Liver (tissue), 9 donors: ENCODE results near the gene JAGN1. TPM values are rescaled to one million over a fixed set of nuclear protein-coding genes. Genes with fewer than 3 reads are reported as not detected.

Experiments used
- DNase-seq: peaks from one replicate; pipeline ENCODE4 v3.0.0-alpha.2; 2017; ENCODE audit warnings: low spot score
- H3K27ac ChIP-seq, 2 donors: one replicate each; pipeline ENCODE4 v1.7.0; 2013; ENCODE audit warnings: inconsistent platforms in 2 of 2, low read length in 2 of 2, control low read depth in 1 of 2, low read depth in 1 of 2, mild to moderate bottlenecking in 1 of 2
- H3K27me3 ChIP-seq, 4 donors: one replicate each; pipeline versions ENCODE4 v1.6.1 to v1.7.0; 2013; ENCODE audit warnings: low read length in 3 of 4, inconsistent platforms in 1 of 4, mild to moderate bottlenecking in 1 of 4, moderate library complexity in 1 of 4; ENCODE audit not compliant: control insufficient read depth in 4 of 4, insufficient read depth in 4 of 4
- H3K36me3 ChIP-seq, 4 donors: one replicate each; pipeline versions ENCODE4 v1.6.1 to v1.7.0; 2013; ENCODE audit warnings: low read length in 3 of 4, mild to moderate bottlenecking in 3 of 4, low read depth in 1 of 4, moderate library complexity in 1 of 4; ENCODE audit not compliant: control insufficient read depth in 4 of 4, insufficient read depth in 3 of 4
- H3K4me1 ChIP-seq, 4 donors: one replicate each; pipeline versions ENCODE4 v1.6.1 to v1.7.0; 2013; ENCODE audit warnings: low read length in 3 of 4, mild to moderate bottlenecking in 3 of 4, moderate library complexity in 1 of 4; ENCODE audit not compliant: control insufficient read depth in 4 of 4, insufficient read depth in 4 of 4
- H3K4me3 ChIP-seq, 3 donors: one replicate each; pipeline versions ENCODE4 v1.6.1 to v1.7.0; 2013; ENCODE audit warnings: low read length in 3 of 3, control low read depth in 1 of 3, low read depth in 1 of 3, mild to moderate bottlenecking in 1 of 3
- H3K9ac ChIP-seq, 2 donors: one replicate each; pipeline ENCODE4 v1.7.0; 2013; ENCODE audit warnings: low read length in 2 of 2, mild to moderate bottlenecking in 2 of 2, moderate library complexity in 2 of 2, control low read depth in 1 of 2, low read depth in 1 of 2
- H3K9me3 ChIP-seq, 4 donors: one replicate each; pipeline versions ENCODE4 v1.6.1 to v1.7.0; 2013; ENCODE audit warnings: low read length in 3 of 4; ENCODE audit not compliant: control insufficient read depth in 4 of 4
- EGR1 ChIP-seq, 2 donors: IDR thresholded peaks; 2 replicates each; pipeline ENCODE4 v1.6.1; 2016 to 2018; ENCODE audit warnings: antibody characterized with exemption in 2 of 2, low read depth in 2 of 2
- FOXA1 ChIP-seq: IDR thresholded peaks from 2 replicates; pipeline ENCODE4 v1.6.1; 2016; ENCODE audit warnings: antibody characterized with exemption
- FOXA2 ChIP-seq: IDR thresholded peaks from 2 replicates; pipeline ENCODE4 v1.6.1; 2016; ENCODE audit warnings: antibody characterized with exemption
- HNF4A ChIP-seq, 2 donors: conservative IDR thresholded peaks; 2 replicates each; pipeline ENCODE4 v1.6.1; 2016; ENCODE audit warnings: antibody characterized with exemption in 2 of 2, mild to moderate bottlenecking in 2 of 2
- JUND ChIP-seq, 2 donors: IDR thresholded peaks; 2 replicates each; pipeline ENCODE4 v1.6.1; 2016; ENCODE audit warnings: antibody characterized with exemption in 2 of 2
- NR2F2 ChIP-seq: IDR thresholded peaks from 2 replicates; pipeline ENCODE4 v1.6.1; 2016; ENCODE audit warnings: antibody characterized with exemption
- RAD21 ChIP-seq, 2 donors: IDR thresholded peaks; 2 replicates each; pipeline ENCODE4 v1.6.1; 2016; ENCODE audit warnings: antibody characterized with exemption in 2 of 2, mild to moderate bottlenecking in 2 of 2
- RXRA ChIP-seq, 2 donors: IDR thresholded peaks; 2 replicates each; pipeline ENCODE4 v1.6.1; 2017 to 2018; ENCODE audit warnings: antibody characterized with exemption in 2 of 2, mild to moderate bottlenecking in 1 of 2
- SP1 ChIP-seq: IDR thresholded peaks from 2 replicates; pipeline ENCODE4 v1.6.1; 2018; ENCODE audit warnings: antibody characterized with exemption, mild to moderate bottlenecking
- TAF1 ChIP-seq: conservative IDR thresholded peaks from 2 replicates; pipeline ENCODE4 v1.6.1; 2016; ENCODE audit warnings: antibody characterized with exemption, mild to moderate bottlenecking
- YY1 ChIP-seq: IDR thresholded peaks from 2 replicates; pipeline ENCODE4 v1.6.1; 2016; ENCODE audit warnings: antibody characterized with exemption, mild to moderate bottlenecking
- WGBS: extraction: QIAGEN DNeasy Blood & Tissue Kit; methylation state at CpG from one replicate; pipeline ENCODE4 v1.1.7; 2013; 5-methylcytosine and 5-hydroxymethylcytosine counted together
- polyA plus RNA-seq, 2 donors: library from polyadenylated mRNA; stranded (reverse) in 1 of 2; unstranded in 1 of 2; fragments of 200-250 nt in 1 of 2; fragments of >200 nt in 1 of 2; fragmentation: Nextera tagmentation in 1 of 2; extraction: Ambion mirVana in 1 of 2; gene quantifications; one replicate each; pipeline versions ENCODE4 v1.2.1 to v1.2.3, GENCODE V29; 2013 to 2015
- total RNA-seq, 2 donors: library from RNA; depleted of rRNA; stranded (reverse); fragments of >200 nt; gene quantifications; one replicate each; pipeline ENCODE4 v1.2.3, GENCODE V29; 2014
- TF ChIP-seq, protein P1 (sequence below): IDR thresholded peaks from 2 replicates; pipeline ENCODE4 v1.6.1; 2016; ENCODE audit warnings: antibody characterized with exemption
- TF ChIP-seq, protein P2 (sequence below): IDR thresholded peaks from 2 replicates; pipeline ENCODE4 v1.6.1; 2016; ENCODE audit warnings: antibody characterized with exemption
- TF ChIP-seq, protein P3 (sequence below): fragments of 150-350 bp; IDR thresholded peaks from 2 replicates; pipeline ENCODE4 v1.5.1; 2017; ENCODE audit warnings: improper control_type of control experiment, low read depth, low read length; ENCODE audit not compliant: missing input control
- TF ChIP-seq, protein P4 (sequence below): IDR thresholded peaks from 2 replicates; pipeline ENCODE4 v1.6.1; 2016; ENCODE audit warnings: antibody characterized with exemption, mild to moderate bottlenecking
- donor health status: healthy.
- donor health status: healthy.
- donor health status: healthy.
- donor health status: healthy.
- donor health status: healthy.

JAGN1 gene
- total and polyA plus RNA-seq, 4 donors = 18.0 to 46.8 (median 30.6) TPM

GRCh38 chr3:9883706-9884554, 6.5 kb upstream of the JAGN1 start:
- no peak overlapping the region for H3K27ac ChIP-seq
- TF ChIP-seq FOXA2 = no peak
- no peak for TF ChIP-seq TAF1
- no peak for TF ChIP-seq RXRA (IDR thresholded peaks at IDR 0.05)
- no peak for TF ChIP-seq JUND (IDR thresholded peaks at IDR 0.05)
- TF ChIP-seq FOXA1 = no peak
- TF ChIP-seq, protein P1, sequence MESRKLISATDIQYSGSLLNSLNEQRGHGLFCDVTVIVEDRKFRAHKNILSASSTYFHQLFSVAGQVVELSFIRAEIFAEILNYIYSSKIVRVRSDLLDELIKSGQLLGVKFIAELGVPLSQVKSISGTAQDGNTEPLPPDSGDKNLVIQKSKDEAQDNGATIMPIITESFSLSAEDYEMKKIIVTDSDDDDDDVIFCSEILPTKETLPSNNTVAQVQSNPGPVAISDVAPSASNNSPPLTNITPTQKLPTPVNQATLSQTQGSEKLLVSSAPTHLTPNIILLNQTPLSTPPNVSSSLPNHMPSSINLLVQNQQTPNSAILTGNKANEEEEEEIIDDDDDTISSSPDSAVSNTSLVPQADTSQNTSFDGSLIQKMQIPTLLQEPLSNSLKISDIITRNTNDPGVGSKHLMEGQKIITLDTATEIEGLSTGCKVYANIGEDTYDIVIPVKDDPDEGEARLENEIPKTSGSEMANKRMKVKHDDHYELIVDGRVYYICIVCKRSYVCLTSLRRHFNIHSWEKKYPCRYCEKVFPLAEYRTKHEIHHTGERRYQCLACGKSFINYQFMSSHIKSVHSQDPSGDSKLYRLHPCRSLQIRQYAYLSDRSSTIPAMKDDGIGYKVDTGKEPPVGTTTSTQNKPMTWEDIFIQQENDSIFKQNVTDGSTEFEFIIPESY = no peak
- TF ChIP-seq, protein P2, sequence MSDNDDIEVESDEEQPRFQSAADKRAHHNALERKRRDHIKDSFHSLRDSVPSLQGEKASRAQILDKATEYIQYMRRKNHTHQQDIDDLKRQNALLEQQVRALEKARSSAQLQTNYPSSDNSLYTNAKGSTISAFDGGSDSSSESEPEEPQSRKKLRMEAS = no peak
- no peak for TF ChIP-seq NR2F2
- no peak for TF ChIP-seq HNF4A (conservative IDR thresholded peaks at IDR 0.05)
- TF ChIP-seq, protein P3, sequence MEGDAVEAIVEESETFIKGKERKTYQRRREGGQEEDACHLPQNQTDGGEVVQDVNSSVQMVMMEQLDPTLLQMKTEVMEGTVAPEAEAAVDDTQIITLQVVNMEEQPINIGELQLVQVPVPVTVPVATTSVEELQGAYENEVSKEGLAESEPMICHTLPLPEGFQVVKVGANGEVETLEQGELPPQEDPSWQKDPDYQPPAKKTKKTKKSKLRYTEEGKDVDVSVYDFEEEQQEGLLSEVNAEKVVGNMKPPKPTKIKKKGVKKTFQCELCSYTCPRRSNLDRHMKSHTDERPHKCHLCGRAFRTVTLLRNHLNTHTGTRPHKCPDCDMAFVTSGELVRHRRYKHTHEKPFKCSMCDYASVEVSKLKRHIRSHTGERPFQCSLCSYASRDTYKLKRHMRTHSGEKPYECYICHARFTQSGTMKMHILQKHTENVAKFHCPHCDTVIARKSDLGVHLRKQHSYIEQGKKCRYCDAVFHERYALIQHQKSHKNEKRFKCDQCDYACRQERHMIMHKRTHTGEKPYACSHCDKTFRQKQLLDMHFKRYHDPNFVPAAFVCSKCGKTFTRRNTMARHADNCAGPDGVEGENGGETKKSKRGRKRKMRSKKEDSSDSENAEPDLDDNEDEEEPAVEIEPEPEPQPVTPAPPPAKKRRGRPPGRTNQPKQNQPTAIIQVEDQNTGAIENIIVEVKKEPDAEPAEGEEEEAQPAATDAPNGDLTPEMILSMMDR = no peak
- no peak for TF ChIP-seq SP1
- no peak for TF ChIP-seq EGR1 (IDR thresholded peaks at IDR 0.05; ENCODE audit: low read depth in 2 of 2)
- TF ChIP-seq, protein P4, sequence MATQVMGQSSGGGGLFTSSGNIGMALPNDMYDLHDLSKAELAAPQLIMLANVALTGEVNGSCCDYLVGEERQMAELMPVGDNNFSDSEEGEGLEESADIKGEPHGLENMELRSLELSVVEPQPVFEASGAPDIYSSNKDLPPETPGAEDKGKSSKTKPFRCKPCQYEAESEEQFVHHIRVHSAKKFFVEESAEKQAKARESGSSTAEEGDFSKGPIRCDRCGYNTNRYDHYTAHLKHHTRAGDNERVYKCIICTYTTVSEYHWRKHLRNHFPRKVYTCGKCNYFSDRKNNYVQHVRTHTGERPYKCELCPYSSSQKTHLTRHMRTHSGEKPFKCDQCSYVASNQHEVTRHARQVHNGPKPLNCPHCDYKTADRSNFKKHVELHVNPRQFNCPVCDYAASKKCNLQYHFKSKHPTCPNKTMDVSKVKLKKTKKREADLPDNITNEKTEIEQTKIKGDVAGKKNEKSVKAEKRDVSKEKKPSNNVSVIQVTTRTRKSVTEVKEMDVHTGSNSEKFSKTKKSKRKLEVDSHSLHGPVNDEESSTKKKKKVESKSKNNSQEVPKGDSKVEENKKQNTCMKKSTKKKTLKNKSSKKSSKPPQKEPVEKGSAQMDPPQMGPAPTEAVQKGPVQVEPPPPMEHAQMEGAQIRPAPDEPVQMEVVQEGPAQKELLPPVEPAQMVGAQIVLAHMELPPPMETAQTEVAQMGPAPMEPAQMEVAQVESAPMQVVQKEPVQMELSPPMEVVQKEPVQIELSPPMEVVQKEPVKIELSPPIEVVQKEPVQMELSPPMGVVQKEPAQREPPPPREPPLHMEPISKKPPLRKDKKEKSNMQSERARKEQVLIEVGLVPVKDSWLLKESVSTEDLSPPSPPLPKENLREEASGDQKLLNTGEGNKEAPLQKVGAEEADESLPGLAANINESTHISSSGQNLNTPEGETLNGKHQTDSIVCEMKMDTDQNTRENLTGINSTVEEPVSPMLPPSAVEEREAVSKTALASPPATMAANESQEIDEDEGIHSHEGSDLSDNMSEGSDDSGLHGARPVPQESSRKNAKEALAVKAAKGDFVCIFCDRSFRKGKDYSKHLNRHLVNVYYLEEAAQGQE = no peak

GRCh38 chr3:9884555-9885165, 5.8 kb upstream of the JAGN1 start:
- Histone ChIP-seq H3K4me3 (no peak overlapping the region), H3K27me3 (no peaks in the 10 kb centered on the region), H3K27ac (no peak overlapping the region), H3K4me1 (no peaks in the 10 kb centered on the region), H3K9me3 (no peaks in the 10 kb centered on the region), H3K9ac (no peak overlapping the region), H3K36me3 (no peaks in the 10 kb centered on the region)
- 87% methylated on average over 11 of the region's 11 CpGs for WGBS
- no peak for DNase-seq
- TF ChIP-seq FOXA1 (no peak), RXRA (IDR thresholded peaks at IDR 0.05) (no peak), YY1 (no peak), FOXA2 (no peak), TAF1 (no peak), RAD21 (IDR thresholded peaks at IDR 0.05) (no peak), NR2F2 (no peak)
- TF ChIP-seq, protein P4 = no peak
- TF ChIP-seq, protein P3 = no peak
- TF ChIP-seq, protein P2 = no peak

More at GRCh38 chr3:9883706-9884554, 6.5 kb upstream of the JAGN1 start:
- Histone ChIP-seq H3K4me3 (no peak overlapping the region), H3K9ac (no peak overlapping the region), H3K9me3 (no peaks in the 10 kb centered on the region), H3K36me3 (no peaks in the 10 kb centered on the region), H3K4me1 (peaks cover 0 to under 1% (median 0%) of the 10 kb centered on the region in 4 donors), H3K27me3 (no peaks in the 10 kb centered on the region)
- no peak for DNase-seq
- 90% methylated on average over 7 of the region's 7 CpGs for WGBS
